Prostate gland (tissue), 2 donors: ENCODE data around the gene CCDC188.

Experiments used
- CTCF ChIP-seq, 4 experiments: fragments of 200-600 bp in 2 of 4; fragments of 450-650 bp in 2 of 4; sonication (generic) in 2 of 4; IDR thresholded peaks; 1 replicate in 3 of 4; 2 replicates in 1 of 4; pipeline ENCODE4 v1.5.1; 2016 to 2019; ENCODE audit warnings: antibody characterized with exemption in 4 of 4, mild to moderate bottlenecking in 2 of 4, moderate library complexity in 2 of 4
- POLR2A ChIP-seq: fragments of 450-650 bp; IDR thresholded peaks from one replicate; pipeline ENCODE4 v1.6.1; 2016; ENCODE audit warnings: antibody characterized with exemption, mild to moderate bottlenecking

DNA sequence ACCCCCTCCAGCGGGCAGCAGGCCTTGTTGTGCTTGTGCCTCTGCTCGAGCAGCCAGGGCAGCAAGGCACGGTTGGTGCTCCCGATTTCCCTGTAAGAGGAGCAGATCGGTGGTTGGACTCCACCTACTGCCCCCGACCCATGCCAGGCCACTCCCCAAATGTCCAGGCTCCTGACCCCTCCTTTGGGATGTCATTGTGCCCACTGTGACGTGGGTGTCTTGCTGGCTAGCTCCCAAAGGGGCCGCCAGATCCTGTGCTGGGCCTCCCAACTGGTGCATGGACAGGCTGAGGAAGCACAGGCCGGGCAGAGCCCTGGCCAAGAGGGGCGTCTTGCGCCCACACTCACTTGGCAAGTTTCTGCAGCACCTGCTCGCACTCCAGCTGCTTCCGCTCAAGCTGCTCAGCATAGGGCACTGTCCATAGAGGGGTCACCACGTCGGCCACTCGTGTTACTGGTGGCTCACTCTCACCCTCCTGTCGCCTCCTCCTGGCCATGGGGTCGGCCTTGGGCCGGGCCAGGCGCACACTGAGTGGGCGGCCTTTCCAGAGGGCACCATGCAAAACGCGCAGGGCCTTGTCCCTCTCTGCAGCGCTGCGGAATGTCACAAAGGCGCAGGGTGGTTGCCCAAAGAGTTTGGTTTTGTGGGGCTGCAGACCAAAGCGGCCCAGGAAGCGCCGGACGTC lies 35.0 kb downstream of the CCDC188 start, which contains the start of gene RANBP1:
- TF ChIP-seq CTCF (IDR thresholded peaks at IDR 0.05) = no peak
- TF ChIP-seq POLR2A = no peak
